HG03039 (cell line): ENCODE results near the gene KIF1B.
"Not testable (repeated sequence)": the region's sequence is repeated elsewhere in the genome, so short reads cannot be mapped to it uniquely, and the experiment has no call there.

ENCODE experiments used
- ATAC-seq: cut with Tn5 transposase; IDR thresholded peaks from one replicate; pipeline ENCODE4 v1.9.1; 2021; ENCODE audit warnings: mild to moderate bottlenecking, moderate library complexity; ENCODE audit not compliant: unreplicated experiment

KIF1B gene

GRCh38 chr1:10421637-10422036 is 211.3 kb downstream of the KIF1B start:
- no peak for ATAC-seq

DNA sequence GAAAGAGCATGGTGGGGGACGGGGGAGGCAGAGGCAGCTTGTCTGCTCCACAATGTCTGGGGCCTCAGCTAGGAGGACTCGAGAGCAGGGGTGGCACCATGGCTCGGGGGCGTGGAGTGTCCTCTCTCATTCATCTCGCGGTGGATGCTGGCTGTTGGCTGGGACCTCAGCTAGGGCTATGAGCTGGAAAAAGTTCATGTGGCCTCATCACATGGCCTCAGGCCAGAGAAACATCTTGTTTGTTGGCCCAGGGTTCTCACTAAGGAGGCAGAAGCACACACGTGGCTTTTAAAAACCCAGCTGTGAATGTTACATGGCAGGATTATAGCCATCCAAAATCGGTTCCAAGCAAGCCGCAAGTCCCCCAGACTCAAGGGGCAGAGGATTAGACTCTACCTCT is 213.7 kb downstream of the KIF1B start:
- ATAC-seq, result no peak

GRCh38 chr1:10424651-10425050 is 214.3 kb downstream of the KIF1B start:
- ATAC-seq, result no peak

DNA sequence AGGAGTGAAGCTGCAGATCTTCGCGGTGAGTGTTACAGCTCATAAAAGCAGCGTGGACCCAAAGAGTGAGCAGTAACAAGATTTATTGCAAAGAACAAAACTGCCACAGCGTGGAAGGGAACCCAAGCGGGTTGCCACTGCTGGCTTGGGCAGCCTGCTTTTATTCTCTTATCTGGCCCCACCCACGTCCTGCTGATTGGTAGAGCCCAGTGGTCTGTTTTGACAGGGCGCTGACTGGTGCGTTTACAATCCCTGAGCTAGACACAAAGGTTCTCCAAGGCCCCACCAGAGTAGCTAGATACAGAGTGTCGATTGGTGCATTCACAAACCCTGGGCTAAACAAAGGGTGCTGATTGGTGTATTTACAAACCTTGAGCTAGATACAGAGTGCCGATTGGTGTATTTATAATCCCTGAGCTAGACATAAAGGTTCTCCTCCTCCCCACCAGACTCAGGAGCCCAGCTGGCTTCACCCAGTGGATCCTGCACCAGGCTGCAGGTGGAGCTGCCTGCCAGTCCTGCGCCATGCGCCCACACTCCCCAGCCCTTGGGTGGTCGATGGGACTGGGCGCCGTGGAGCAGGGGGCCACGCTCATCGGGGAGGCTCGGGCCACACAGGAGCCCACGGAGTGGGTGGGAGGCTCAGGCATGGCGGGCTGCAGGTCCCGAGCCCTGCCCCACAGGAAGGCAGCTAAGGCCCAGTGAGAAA is 215.6 kb downstream of the KIF1B start:
- ATAC-seq, result not testable (repeated sequence)

GRCh38 chr1:10426535-10426848 is 216.1 kb downstream of the KIF1B start:
- not testable (repeated sequence) for ATAC-seq

GRCh38 chr1:10428984-10429383 is 218.6 kb downstream of the KIF1B start:
- no peak for ATAC-seq

DNA sequence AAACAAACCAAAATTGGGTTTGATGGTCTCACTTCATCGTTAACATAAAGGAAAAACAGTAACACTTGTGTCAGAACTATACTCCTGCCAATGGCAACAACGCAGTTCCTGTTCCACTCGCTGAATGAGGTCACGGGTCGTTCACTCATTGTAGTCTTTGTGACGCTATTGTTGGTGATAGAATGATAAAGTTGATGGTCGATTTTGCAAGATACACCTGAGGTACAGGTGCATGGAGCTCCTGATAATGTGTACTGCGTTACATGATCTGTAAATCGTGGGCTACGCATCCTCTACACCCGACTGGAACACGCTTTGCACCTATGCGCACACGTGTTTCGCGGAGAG is 219.5 kb downstream of the KIF1B start:
- ATAC-seq, result peak; percentile 10

DNA sequence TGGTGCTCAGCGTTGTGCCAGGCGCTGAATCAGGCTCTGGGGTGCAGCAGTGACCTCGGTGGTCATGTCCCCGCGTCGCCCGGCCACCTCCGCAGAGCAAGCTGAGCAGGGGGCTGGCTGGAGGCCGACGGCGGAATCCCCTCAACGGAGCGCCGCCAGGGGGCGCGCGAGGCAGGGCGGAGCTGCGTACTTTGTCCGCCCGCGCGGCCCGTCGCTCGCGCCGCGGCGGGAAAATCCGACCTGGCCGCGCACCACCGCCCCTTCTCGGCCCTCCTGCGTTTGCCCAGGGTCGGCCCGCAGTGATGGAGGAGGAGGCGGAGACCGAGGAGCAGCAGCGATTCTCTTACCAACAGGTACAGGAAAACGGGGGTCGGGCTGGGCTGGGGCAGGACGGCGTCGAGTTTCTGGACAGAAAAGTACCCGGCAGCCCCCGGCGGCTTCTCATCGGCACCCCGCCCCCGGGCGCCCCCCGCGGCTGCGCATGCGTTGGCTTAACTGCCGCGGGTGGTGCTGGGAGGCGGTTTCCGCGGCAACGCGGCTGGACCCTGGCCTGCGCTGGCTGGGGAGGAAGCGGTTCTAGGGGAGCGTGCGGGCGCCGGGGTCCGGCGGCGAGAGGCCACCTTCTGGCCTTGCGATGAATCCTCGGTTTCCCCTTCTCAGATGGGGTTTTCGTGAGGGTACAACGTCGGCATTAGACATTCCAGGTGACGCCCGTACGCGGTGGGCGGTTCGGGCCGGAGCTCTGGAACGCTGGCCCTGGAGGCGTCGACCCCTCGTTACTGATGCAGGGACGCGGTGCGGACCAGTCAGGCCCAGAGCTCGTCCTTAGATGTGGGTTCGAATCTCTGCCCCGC is 220.1 kb downstream of the KIF1B start, which contains the start of gene CENPS:
Gene CENPS (plus strand): TSS at position 218 of the 854 bp plus-strand sequence. CDS start 85 bp downstream, at position 303.
- peak; percentile 71 for ATAC-seq
